ENCODE data around the gene GIPC1. TPM values are rescaled to one million over a fixed set of nuclear protein-coding genes. Genes with fewer than 3 reads are reported as not detected.

Gene GIPC1

DNA sequence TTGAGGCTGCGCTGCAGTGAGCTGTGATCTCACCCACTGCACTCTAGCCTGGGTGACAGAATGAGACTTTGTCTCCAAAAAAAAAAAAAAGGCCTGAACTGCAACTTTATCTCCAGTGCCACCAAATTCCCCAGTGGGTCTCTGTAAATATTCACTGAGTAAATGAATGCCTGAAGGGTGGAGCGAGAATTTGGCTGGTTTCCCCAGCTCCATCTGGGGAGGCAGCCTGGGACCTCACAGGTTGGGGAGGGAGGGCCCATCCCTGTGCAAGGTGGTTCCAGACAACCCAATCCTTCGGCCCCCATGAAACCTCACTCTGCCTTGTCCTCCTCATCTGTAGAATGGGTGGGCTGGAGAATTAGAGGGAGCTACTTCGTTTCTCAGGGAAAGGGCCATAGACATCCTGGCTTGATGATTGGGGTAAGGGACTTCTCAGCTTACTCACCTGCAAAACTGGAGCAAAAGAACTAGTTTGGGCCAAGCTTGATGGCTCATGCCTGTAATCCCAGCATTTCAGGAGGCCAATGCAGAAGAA, 67.0 kb downstream of the GIPC1 start:
- H3K4me3 ChIP-seq (ENCODE audit: low read length), result no peak overlapping the region
- H3K23ac ChIP-seq (ENCODE audit: low read length), result no peak overlapping the region
- no peak overlapping the region for H3K56ac ChIP-seq (ENCODE audit: low read length)
- no peaks in the 10 kb centered on the region for H3K4me1 ChIP-seq (ENCODE audit: control insufficient read depth, low read depth, low read length)
- H3K79me1 ChIP-seq (ENCODE audit: low read length), result no peaks in the 10 kb centered on the region
- no peak overlapping the region for H2BK15ac ChIP-seq (replicated peaks; ENCODE audit: low read depth)
- no peak overlapping the region for H3K18ac ChIP-seq (ENCODE audit: low read length)
- H3K4me2 ChIP-seq (ENCODE audit: low read length), result no peak overlapping the region
- H4K5ac ChIP-seq (ENCODE audit: low read length), result no peak overlapping the region
- no peak overlapping the region for H2BK120ac ChIP-seq (ENCODE audit: low read depth, low read length)
- no peak overlapping the region for H2AK5ac ChIP-seq (ENCODE audit: low read length)
- H4K8ac ChIP-seq (ENCODE audit: low read depth, low read length), result no peak overlapping the region
- H2BK5ac ChIP-seq (ENCODE audit: low read length), result no peak overlapping the region
- no CpG with 5 or more reads among the region's 4 CpGs for WGBS (ENCODE audit: extremely low coverage, insufficient coverage, low lambda C conversion rate)
- H3K27me3 ChIP-seq (ENCODE audit: insufficient read depth, low read length, poor library complexity), result no peaks in the 10 kb centered on the region
- no peaks in the 10 kb centered on the region for H3K36me3 ChIP-seq (ENCODE audit: control insufficient read depth, insufficient read depth, low read length)
- no peaks in the 10 kb centered on the region for H3K79me2 ChIP-seq (ENCODE audit: control insufficient read depth, insufficient read depth, low read length)
- H3K9ac ChIP-seq (ENCODE audit: low read length), result no peak overlapping the region
- H3K27ac ChIP-seq (ENCODE audit: low read depth, low read length), result no peak overlapping the region
- DNase-seq, result no peak
- no peak overlapping the region for H3K4ac ChIP-seq (ENCODE audit: low read depth, low read length)

Small RNA genes within 50 kb of the gene (small RNA-seq; reads per million reads assigned to genes)
- gene SNRPGP15 (ENCODE audit: insufficient read depth), result not detected

Data from mesendoderm (in vitro differentiated cells).